Right renal cortex interstitium (tissue), 3 donors: ENCODE results near the gene BLVRA. TPM values are rescaled to one million over a fixed set of nuclear protein-coding genes. Genes with fewer than 3 reads are reported as not detected.

Experiments
- DNase-seq, 3 donors: peaks; one replicate each; pipeline ENCODE4 v3.0.0-alpha.2; 2013; ENCODE audit warnings: low read depth in 3 of 3, low spot score in 2 of 3
- polyA plus RNA-seq, 3 donors: library from polyadenylated mRNA; unstranded; fragments of 120-200 nt; gene quantifications; one replicate each; pipeline ENCODE4 v1.2.1, GENCODE V29; 2013; ENCODE audit not compliant: insufficient read length in 3 of 3

The BLVRA gene
- polyA plus RNA-seq, 3 donors: 54.0 to 66.9 (median 65.3) TPM

DNA sequence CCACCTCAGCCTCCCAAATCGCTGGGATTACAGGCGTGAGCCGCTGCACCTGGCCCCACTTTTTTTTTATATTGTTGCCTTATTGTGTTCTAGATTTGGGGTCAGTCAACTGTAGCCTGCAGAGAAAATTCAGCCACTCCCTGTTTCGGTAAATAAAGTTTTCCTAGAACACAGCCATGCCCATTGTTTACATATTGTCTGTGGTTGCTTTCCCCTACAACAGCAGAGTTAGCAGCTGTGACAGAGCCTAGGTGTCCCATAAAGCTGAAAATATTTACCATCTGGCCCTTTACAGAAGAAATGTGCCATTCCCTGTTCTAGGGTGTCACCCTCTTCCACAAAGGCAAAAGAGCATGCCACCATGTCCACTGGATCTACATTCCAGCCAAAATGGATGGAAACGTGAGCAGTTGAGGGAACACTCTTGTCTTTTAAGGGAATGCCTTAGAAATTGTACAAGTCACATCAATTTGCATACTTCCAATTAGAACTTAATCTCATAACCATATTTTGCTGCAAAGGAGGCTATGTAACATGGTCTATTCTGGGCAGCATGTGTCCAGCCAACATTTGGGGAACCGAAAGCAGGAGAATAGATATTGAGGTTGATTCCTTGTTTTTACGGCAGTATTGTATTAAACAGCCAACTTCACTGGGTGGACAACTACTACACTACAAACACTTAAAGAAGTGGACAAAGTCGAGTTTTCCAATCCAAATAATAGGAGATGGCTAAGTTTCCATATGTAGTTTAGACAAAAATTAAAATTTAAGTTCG lies 11.0 kb upstream of the BLVRA start:
- DNase-seq: no peak

- no peak for DNase-seq
Observed at GRCh38 chr7:43749383-43749940, 9.0 kb upstream of the BLVRA start.

DNA sequence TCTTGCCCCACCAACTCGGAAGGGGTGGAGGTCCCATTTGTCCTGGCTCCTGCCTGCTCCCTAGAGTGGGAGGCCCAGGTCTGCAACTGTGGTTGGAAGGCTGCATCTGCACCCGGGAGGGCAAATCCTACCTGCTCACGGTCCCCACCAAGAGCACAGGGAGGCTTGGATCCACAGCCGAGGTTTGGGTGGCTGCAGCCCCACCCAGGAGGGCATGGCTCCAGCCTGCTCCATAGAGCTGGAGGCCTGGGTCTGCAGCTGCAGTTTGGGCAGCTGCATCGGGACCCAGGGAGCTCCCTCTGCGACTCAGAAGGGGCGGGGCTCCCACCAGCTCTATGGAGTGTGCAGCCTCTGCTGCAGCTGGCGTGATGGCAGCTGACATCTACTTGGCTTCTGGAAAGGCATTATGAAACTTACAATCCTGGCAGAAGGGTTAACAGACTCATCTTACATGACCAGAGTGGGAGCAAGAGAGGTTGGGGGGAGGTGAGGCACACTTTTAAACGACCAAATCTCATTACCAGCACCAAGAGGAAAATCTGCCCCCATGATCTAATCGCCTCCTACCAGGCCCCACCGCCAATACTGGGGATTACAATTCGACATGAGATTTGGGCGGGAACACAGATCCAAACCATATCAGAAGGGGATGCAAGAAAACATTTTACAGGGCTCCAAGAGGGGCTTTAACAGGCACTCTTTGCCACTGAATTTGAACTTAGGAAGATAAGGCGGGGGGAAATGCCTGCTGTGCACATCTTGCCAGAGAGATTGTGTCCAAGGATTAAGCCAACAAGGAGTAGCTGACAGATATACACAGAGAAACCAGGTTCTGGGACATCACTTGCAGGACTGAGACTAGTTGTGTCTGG lies 8.2 kb upstream of the BLVRA start:
- DNase-seq: no peak

GRCh38 chr7:43752411-43752810 lies 6.1 kb upstream of the BLVRA start:
- DNase-seq: no peak

GRCh38 chr7:43753271-43753810 lies 5.1 kb upstream of the BLVRA start:
- DNase-seq: no peak

- no peak for DNase-seq
Observed at GRCh38 chr7:43753843-43754242, 4.6 kb upstream of the BLVRA start.

DNA sequence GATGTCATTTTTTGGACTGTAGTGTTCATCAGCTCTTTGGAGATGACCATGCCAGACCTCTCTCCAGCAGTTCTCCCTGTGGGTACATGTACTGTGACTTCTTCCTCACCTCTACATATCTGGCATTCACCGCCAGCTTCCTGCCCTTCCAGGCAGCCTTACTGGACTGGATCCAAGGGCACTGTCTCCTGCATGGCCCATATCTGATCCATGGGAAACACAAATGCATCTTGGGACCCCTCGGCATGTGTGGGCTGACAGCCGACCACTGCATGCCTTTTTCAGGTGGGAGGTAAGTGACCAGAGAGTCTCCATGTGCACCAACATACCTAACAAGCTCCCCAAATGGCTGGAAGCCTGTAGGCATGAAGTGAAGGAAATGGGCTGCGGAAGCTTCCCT lies 3.9 kb upstream of the BLVRA start:
- DNase-seq: no peak

GRCh38 chr7:43756368-43757072 lies 2.0 kb upstream of the BLVRA start:
- DNase-seq: no peak

DNA sequence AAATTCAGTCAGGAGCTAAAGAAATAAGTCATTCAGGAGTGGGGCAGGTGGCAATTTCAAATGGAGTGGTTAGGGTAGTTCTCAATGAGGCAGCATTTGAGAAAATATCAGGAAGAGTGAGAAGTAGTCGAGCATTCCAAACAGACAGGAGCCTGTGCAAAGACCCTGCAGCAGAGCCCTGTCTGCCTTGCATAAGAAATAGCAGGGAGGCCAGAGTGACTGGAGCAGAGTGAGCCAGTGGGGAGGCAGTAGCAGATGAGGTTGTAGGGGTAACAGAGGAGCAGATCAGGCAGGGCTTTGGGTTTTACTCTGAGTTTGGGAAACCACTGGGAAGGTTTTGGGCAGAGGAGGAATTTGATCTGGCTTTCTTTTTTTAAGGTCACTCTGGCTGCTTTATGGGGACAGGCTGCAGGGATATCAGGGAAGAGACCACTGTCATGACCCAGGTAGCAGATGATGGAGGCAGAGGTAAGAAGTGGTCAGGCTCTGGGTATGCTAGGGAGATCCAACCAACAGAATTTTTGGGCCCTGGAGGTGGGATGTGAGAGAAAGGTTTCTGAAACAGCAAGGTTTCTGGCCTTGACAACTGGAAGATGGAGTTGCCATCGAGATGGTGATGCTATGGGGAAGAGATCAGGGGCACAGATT lies 1.3 kb upstream of the BLVRA start:
- DNase-seq: no peak

DNA sequence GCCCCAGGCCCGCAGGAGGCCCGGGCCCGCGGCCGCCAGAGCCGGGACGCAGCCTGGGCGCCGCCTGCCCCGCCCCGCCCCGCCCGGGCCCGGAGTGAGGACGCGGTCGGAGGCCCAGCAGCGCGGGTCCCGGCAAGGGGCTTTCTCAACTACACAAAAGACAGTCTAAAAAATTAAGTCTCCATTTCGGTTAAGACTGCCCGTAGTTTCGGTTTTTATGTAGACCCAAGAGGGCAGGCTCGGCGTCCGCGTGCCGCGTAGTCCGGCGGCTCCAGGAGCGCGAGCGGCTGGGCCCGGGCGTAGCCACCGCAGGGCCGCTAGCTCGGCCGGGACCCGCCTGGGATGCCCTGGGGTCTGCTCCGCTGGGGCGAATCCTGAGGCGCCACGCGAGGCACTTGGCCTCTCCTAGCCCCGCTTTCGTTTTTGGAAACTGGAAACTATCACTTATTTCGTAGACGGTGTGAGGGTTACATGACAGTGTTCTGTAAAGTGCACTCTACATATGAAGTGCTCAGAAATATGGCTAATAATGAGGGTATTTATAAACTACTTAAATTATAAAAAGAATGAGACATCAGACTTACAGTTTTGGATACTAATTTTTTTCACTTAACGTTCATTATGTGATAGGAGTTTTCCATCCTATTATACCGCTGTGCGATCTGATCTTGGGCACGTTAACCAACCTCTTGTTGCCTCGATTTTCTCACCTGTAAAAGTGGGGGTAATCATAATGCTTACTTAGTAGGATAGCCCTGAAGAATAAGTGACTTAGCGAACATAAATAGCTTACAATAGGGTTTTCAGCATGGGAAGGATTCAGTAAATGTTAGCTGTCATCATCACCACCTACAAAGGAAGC lies 573 bp downstream of the BLVRA start:
- peak in 1 of 3 donors; percentile 44 for DNase-seq

DNA sequence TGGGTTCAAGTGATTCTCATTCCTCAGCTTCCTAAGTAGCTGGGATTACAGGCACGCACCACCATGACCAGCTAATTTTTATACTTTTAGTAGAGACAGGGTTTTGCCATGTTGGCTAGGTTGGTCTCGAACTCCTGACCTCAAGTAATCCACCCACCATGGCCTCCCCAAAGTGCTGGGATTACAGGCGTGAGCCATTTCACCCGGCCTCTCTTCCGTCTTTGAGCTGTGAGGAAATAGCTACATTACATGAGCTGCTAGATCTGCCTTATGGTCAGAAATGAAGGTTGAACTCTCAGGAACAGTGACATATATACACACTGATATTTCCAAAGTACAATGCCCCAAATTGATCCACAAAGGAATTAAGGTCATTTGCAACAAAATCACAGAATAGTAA lies 2.4 kb downstream of the BLVRA start:
- DNase-seq: no peak

- DNase-seq: no peak
Observed at GRCh38 chr7:43761382-43761781, 2.9 kb downstream of the BLVRA start.

DNA sequence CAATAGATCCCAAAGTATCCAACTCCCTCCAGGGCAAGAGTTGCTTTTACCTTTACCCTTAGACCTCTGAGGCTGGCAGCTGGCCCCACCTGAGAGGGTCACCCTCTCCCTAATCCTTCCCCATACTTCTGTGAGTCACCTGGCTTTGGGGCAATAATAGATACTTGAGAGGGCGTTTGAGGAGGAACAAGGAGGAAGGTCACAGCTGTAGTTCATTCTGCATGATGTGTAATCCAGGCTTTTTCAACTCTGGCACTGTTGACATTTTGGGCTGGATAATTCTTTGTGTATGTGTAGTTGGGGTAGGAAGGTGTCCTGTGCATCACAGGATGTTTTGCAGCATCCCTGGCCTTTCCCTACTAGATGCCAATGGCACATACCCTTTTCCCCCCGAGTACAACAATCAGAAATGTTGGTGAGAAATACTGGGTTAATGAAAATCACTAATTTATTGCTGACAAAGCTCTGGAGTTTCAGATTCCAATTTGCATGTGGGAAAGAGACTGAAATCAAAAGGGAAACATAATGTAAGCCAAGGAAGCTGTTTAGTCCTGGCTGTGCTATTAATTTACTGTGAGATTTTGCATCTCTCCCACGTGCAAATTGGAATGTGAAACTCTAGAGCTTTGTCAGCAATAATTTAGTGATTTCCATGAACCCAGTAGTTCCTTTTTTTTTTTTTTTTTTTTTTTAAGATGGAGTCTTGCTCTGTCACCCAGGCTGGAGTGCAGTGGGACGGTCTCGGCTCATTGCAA lies 3.6 kb downstream of the BLVRA start:
- DNase-seq: no peak

GRCh38 chr7:43763183-43763582 lies 4.7 kb downstream of the BLVRA start:
- DNase-seq: no peak

GRCh38 chr7:43764039-43764761 lies 5.7 kb downstream of the BLVRA start:
- no peak for DNase-seq

GRCh38 chr7:43764807-43765491 lies 6.5 kb downstream of the BLVRA start:
- no peak for DNase-seq

DNA sequence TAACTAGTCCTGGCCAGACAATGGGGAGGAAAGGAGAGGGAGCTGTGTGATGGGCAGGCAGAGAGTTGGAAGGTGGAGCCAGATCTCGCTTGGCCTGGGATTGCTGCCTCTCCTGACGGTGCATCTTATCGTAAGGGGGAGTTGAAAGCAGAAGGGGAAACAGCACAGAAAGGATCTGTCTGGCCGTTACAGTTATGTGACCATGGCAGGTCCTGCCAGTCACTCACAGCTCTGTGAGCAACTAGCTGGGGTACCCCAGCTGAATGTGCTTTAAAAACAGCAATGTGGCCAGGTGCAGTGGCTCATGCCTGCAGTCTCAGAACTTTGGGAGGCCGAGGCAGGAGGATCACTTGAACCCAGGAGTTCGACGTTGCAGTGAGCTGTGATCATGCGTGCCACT lies 8.1 kb downstream of the BLVRA start:
- DNase-seq: no peak
